ENCODE measurements around the gene CMKLR1.

GRCh38 chr12:108360057-108360456, 20.9 kb upstream of the CMKLR1 start:
- no peak for TF ChIP-seq POLR2AphosphoS5 (IDR thresholded peaks at IDR 0.05; ENCODE audit: borderline replicate concordance, low read depth, low read length)
- TF ChIP-seq EZH2 (IDR thresholded peaks at IDR 0.05): no peak
- no peak for TF ChIP-seq FOXP2 (optimal IDR thresholded peaks at IDR 0.05; ENCODE audit: control extremely low read depth, extremely low read length, insufficient read depth)

Measured in SK-N-MC (cell line).